ENCODE data around the gene THSD7B.

DNA sequence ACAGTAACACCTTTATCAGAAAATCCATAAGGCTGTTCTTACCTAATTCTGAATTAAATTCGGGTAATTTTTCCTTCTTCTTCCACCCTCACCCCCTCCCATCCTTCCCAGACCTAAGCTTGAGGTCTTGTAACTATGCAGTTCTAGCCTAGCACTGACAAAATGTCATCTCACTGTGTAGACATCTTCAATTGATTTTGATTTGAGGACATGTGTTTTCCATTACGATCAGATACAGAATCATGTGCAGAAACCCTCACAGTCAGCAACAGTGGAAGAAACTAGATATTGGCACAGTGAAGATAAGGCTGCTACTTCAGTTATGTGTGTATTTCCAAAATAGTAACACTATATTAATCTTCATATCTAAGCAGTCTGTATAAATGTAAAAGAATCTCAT lies 244.6 kb downstream of the THSD7B start:
- TF ChIP-seq, protein P1, sequence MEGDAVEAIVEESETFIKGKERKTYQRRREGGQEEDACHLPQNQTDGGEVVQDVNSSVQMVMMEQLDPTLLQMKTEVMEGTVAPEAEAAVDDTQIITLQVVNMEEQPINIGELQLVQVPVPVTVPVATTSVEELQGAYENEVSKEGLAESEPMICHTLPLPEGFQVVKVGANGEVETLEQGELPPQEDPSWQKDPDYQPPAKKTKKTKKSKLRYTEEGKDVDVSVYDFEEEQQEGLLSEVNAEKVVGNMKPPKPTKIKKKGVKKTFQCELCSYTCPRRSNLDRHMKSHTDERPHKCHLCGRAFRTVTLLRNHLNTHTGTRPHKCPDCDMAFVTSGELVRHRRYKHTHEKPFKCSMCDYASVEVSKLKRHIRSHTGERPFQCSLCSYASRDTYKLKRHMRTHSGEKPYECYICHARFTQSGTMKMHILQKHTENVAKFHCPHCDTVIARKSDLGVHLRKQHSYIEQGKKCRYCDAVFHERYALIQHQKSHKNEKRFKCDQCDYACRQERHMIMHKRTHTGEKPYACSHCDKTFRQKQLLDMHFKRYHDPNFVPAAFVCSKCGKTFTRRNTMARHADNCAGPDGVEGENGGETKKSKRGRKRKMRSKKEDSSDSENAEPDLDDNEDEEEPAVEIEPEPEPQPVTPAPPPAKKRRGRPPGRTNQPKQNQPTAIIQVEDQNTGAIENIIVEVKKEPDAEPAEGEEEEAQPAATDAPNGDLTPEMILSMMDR (IDR thresholded peaks at IDR 0.05): no peak
- TF ChIP-seq POLR2A (IDR thresholded peaks at IDR 0.05): no peak
